22Rv1 (cell line): ENCODE results near the gene RAD54L.

Experiments
- CTCF ChIP-seq: fragments of 450-650 bp; IDR thresholded peaks from 2 replicates; pipeline ENCODE4 v1.5.1; 2017; ENCODE audit warnings: mild to moderate bottlenecking
- ZFX ChIP-seq: fragments of 450-650 bp; IDR thresholded peaks from 2 replicates; pipeline ENCODE4 v1.6.1; 2017; ENCODE audit warnings: antibody characterized with exemption, borderline replicate concordance

GRCh38 chr1:46205141-46205540 is 42.4 kb upstream of the RAD54L start:
- TF ChIP-seq ZFX (no peak), CTCF (no peak)
